Retinal pigment epithelial cell (primary cell): ENCODE measurements around the gene STK40.

Experiments
- DNase-seq: peaks from one replicate; pipeline ENCODE4 v3.0.0-alpha.2; 2010; ENCODE audit warnings: low read depth
- H3K4me3 ChIP-seq: 2 replicates; pipeline ENCODE4 v1.5.1; 2011; ENCODE audit warnings: mild to moderate bottlenecking, low read length, control low read depth, moderate library complexity
- TF ChIP-seq, protein P1 (sequence below): conservative IDR thresholded peaks from 2 replicates; pipeline ENCODE4 v1.5.1; 2011; ENCODE audit warnings: low read depth, low read length, control low read depth, inconsistent platforms

STK40 gene

DNA sequence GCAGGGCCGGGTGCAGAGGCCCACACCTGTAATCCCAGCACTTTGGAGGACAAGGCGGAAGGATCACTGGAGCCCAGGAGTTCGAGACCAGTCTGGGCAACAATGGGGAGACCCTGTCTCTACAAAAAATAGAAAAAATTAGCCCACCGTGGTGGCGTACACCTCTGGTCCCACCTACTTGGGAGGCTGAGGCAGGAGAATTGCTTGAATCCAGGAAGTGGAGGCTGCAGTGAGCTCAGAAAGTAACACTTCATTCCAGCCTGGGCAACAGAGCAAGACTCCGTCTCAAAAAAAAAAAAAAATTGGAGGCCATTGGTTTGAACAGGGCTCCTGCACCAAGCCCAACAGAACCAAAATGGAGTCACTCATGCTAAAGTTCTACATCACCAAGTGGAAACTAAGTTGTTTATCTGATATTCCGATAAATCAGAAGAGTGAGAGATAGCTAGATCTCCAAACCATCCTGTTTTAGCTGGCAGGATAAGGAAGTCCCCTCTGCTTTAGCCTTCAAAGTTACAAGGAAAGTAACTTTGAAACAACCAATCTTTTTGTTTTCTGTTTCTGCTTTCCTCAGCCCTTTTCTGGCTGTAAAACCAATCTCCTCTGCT is 12.8 kb upstream of the STK40 start:
- DNase-seq = no peak
- TF ChIP-seq, protein P1, sequence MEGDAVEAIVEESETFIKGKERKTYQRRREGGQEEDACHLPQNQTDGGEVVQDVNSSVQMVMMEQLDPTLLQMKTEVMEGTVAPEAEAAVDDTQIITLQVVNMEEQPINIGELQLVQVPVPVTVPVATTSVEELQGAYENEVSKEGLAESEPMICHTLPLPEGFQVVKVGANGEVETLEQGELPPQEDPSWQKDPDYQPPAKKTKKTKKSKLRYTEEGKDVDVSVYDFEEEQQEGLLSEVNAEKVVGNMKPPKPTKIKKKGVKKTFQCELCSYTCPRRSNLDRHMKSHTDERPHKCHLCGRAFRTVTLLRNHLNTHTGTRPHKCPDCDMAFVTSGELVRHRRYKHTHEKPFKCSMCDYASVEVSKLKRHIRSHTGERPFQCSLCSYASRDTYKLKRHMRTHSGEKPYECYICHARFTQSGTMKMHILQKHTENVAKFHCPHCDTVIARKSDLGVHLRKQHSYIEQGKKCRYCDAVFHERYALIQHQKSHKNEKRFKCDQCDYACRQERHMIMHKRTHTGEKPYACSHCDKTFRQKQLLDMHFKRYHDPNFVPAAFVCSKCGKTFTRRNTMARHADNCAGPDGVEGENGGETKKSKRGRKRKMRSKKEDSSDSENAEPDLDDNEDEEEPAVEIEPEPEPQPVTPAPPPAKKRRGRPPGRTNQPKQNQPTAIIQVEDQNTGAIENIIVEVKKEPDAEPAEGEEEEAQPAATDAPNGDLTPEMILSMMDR = no peak
- H3K4me3 ChIP-seq = no peak overlapping the region

DNA sequence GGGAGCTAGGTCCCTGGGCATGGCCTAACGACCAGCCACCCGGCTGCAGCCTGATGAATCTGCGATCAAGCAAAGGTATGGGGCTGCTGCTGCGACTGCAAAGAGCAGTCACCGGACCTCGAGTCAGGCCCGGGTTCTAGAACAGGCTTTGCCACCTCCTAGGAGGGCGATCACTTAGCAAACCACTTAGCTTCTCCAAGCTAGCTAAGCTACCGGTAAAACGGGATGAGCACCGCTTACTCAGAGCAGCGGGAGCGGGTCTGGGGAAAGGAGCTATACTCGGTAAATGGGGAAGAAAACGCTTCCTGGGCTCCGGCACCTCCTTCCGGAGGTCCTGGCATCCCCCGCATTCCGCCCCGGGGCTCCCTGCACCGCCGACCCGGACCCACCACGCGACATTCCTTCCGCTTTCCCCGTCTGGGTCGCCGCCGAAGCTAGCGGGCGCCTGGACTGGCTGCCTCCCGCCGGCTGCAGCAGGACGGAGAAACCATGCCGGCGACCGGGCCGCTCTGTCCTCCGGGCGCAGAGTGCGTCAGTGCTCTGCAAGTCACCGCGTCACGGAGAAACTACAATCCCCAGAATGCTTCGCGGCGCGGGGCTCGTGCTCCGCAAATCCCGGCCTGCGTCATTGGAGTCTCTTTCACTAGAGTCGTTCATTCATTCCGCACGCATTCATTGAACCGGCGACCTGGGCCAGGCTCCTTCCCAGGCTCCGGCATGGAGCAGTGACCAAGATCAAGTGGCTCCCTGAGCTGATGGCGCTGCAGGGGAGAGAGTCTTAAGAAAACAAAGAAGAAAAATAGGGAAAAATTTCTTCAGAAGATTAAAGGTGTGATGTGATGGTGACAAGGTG is 11.9 kb upstream of the STK40 start, which contains the start of gene LSM10:
Gene LSM10, minus strand, starts transcription at position 531 of the 853 bp plus-strand sequence. CDS start 3,779 bp downstream, outside the sequence.
- peak within 1 kb of the TSS; percentile 86 for H3K4me3 ChIP-seq

DNA sequence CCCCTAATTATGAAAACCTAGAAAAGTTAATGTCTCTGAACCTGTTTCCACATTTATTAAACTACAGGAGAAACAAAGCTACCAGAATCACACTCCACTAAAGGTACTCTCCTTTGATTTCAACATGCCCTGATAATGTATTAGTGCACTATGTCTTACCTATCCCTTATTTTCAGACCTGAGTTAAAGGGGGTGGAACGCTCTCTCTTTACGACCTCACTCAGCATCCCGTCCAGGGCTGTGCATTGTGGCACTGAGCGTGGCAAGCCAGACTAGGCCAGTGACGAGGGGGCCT is 11.3 kb upstream of the STK40 start:
- DNase-seq = no peak
- H3K4me3 ChIP-seq = peak overlapping the region; percentile 86
- TF ChIP-seq, protein P1 = no peak

More for the DNA sequence above, 11.9 kb upstream of the STK40 start, which contains the start of gene LSM10:
- peak; percentile 82 for DNase-seq
- TF ChIP-seq, protein P1 = no peak

DNA sequence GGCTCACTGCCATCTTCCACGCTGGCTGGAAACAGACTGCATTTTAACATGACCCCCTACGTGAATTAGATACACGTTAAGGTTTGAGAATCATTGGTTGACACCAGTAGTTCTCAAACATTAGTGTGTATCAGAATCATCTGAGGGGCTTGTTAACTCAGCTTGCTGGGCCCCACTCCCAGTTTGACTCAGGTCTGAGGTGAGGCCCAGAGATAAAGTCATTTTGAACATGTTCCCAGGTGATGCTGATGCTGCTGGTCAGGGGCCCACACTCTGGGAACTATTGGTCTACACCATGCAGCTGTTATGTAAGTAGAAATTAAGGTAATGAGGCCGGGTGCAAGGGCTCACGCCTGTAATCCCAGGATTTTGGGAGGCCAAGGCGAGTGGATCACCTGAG is 10.6 kb upstream of the STK40 start:
- DNase-seq = no peak
- no peak overlapping the region for H3K4me3 ChIP-seq
- TF ChIP-seq, protein P1 = no peak

DNA sequence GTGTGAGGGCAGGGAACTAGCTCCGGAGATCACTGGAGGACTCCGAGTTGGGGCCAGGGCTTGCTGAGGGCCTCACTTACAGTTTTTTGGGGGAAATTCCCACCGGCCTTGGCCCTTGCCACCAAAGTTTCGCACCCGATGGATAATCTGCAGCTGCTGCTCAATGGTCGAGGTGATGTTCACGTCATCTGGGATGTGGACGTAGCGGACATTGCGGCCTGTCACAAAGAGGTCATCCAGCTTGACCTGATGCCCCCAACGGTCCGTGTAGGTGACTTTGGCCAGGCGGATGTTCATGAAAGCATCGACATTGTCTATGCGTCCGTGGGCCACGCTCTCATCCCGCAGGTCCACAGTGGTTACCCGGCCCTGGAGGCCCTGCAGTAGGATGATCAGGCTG is 8.0 kb upstream of the STK40 start:
- no peak for DNase-seq
- TF ChIP-seq, protein P1 = no peak

DNA sequence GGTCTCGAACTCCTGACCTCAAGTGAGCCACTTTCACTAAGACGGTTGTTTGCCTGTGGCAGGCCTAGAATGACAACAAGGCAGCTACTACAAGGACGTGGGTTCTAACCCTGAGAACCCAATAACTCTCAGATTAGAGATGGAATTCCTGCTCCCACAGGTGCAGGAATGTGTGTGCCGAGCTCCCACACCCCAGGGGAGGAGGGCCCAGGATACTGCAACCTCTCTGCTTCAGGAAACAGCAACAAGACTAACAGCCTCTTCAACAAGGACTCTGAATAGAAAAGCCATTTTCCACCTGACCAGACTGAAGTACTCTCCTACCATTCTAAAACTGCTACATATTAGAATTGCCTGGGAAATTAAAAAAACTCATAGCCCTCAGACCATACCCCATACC is 7.1 kb upstream of the STK40 start:
- TF ChIP-seq, protein P1 = no peak

More for the DNA sequence above, 8.0 kb upstream of the STK40 start:
- H3K4me3 ChIP-seq = no peak overlapping the region

DNA sequence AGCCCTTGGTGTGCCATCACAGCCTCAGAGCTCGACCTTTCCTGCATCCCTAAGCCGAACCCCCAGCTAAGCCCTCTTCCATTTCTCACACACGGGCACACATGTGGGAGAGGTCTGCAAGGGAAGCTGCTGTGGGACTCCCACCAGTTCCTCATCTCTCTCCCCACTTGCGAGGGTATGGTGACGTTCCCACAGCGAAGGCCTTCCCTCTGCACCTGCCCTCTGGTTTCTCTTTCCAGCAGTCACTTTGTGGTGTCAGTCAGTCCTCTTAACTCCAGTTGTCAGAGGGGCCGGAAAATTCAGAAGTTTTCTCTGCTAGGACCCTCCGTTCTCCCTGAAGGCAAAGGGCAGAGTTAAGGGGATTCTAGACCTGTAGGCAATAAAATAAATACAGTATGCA is 5.5 kb upstream of the STK40 start:
- TF ChIP-seq, protein P1 = no peak
- DNase-seq = no peak
- H3K4me3 ChIP-seq = no peak overlapping the region

More for the DNA sequence above, 7.1 kb upstream of the STK40 start:
- no peak overlapping the region for H3K4me3 ChIP-seq
- no peak for DNase-seq
